Measurements from ENCODE around the gene SOAT2. TPM values are rescaled to one million over a fixed set of nuclear protein-coding genes. Genes with fewer than 3 reads are reported as not detected.

The SOAT2 gene
- total RNA-seq, 4 donors from 2014 or later: 13.3 to 55.0 (median 34.5) TPM; not detected in 1

DNA sequence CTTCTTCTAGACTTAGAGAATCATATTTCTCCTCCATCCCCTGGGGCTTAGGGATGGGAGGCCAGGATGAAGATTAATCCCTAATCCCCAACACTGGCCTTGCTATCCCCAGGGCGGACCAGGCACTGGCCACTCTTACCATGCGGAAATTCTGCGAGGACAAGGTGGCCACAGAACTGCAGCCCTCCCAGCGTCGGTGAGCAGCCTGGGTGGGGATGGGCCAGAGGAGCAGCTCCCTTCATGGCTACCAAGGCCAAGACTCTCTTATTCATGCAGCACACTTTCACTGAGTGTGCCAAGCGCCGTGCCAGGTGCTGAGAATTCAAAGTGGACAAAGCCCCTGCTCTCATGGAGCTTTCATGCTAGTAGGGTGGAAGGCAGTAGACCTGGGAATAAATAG, 46.4 kb upstream of the SOAT2 start:
- Histone ChIP-seq H3K27me3 (no peaks in the 10 kb centered on the region), H3K27ac (peak overlapping the region in 1 of 4 donors; percentile 23), H3K4me3 (no peak overlapping the region), H3K4me1 (peaks cover 0 to 43% (median 12%) of the 10 kb centered on the region in 4 donors), H3K9me3 (no peaks in the 10 kb centered on the region), H3K36me3 (peaks cover 0 to 26% (median 0%) of the 10 kb centered on the region in 3 donors)
- DNase-seq: peak in 2 of 3 donors; percentile 25 to 42
- no peak for TF ChIP-seq POLR2A (IDR thresholded peaks at IDR 0.05)
- TF ChIP-seq, protein P1, sequence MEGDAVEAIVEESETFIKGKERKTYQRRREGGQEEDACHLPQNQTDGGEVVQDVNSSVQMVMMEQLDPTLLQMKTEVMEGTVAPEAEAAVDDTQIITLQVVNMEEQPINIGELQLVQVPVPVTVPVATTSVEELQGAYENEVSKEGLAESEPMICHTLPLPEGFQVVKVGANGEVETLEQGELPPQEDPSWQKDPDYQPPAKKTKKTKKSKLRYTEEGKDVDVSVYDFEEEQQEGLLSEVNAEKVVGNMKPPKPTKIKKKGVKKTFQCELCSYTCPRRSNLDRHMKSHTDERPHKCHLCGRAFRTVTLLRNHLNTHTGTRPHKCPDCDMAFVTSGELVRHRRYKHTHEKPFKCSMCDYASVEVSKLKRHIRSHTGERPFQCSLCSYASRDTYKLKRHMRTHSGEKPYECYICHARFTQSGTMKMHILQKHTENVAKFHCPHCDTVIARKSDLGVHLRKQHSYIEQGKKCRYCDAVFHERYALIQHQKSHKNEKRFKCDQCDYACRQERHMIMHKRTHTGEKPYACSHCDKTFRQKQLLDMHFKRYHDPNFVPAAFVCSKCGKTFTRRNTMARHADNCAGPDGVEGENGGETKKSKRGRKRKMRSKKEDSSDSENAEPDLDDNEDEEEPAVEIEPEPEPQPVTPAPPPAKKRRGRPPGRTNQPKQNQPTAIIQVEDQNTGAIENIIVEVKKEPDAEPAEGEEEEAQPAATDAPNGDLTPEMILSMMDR (IDR thresholded peaks at IDR 0.05): no peak

DNA sequence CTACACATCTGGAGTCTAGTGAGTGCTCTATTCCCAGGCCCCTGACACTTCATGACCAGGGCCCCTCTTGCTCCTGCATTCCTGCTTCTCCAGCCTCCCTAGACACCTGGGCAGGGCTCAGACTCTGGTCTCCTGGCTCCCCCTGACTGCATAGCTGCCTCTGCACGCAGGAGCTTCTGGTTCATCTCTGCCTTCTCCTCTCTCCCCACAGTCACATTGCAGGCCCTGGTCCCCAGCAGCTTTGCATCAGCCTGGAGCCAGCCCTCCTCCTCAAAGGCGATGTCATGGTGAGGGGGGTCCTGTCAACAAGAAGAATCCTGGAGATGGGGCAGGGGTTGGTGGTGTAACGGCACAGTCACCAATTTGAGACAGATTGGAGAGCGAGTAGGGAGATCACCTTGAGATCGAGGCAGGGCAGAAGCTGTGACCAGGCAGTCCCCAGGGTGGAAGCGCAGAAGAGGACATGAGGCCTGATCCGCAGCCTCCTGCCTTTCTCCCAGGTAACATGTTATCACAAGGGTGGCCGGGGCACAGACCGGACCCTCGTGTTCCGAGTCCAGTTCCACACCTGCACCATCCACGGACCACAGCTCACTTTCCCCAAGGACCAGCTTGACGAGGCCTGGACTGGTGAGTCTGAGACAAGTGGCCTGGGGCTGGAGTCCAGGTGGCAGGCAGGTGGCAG, 45.3 kb upstream of the SOAT2 start:
- TF ChIP-seq, protein P1 (IDR thresholded peaks at IDR 0.05): no peak
- TF ChIP-seq POLR2A (IDR thresholded peaks at IDR 0.05): no peak
- H3K27me3 ChIP-seq: no peaks in the 10 kb centered on the region
- DNase-seq: peak in 2 of 3 donors; percentile 43 to 45
- no peaks in the 10 kb centered on the region for H3K9me3 ChIP-seq
- H3K27ac ChIP-seq: no peak overlapping the region
- peaks cover 0 to 37% (median 0%) of the 10 kb centered on the region in 3 donors for H3K36me3 ChIP-seq
- no peak overlapping the region for H3K4me3 ChIP-seq
- H3K4me1 ChIP-seq: peaks cover 0 to 39% (median 10%) of the 10 kb centered on the region in 4 donors

DNA sequence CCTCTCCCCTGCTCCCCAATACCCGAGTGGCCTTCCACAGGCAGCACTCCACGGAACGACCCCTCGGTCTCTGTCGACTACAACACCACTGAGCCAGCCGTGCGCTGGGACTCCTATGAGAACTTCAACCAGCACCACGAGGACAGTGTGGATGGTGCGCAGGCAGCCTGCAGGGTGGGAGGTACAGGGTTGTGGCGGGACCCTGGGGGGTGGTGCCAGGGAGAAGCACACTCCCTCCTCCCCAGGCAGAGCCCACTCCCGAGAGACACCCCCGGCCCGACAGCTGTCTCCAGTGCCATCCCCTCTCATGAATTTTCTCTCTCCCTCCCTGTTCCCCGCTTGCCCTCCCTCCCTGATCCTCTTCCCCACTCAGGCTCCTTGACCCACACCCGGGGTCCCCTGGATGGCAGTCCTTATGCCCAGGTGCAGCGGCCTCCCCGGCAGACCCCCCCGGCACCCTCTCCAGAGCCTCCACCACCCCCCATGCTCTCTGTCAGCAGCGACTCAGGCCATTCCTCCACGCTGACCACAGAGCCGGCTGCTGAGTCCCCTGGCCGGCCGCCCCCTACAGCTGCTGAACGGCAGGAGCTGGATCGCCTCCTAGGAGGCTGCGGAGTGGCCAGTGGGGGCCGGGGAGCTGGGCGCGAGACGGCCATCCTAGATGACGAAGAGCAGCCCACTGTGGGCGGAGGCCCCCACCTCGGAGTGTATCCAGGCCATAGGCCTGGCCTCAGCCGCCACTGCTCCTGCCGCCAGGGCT, 44.4 kb upstream of the SOAT2 start:
- H3K4me1 ChIP-seq: peaks cover 0 to 30% (median 3%) of the 10 kb centered on the region in 4 donors
- H3K27ac ChIP-seq: no peak overlapping the region

DNA sequence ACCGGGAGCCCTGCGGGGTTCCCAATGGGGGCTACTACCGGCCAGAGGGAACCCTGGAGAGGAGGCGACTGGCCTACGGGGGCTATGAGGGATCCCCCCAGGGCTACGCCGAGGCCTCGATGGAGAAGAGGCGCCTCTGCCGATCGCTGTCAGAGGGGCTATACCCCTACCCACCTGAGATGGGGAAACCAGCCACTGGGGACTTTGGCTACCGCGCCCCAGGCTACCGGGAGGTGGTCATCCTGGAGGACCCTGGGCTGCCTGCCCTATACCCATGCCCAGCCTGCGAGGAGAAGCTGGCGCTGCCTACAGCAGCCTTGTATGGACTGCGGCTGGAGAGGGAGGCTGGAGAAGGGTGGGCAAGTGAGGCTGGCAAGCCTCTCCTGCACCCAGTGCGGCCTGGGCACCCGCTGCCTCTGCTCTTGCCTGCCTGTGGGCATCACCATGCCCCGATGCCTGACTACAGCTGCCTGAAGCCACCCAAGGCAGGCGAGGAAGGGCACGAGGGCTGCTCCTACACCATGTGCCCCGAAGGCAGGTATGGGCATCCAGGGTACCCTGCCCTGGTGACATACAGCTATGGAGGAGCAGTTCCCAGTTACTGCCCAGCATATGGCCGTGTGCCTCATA, 43.7 kb upstream of the SOAT2 start:
- DNase-seq: peak in 2 of 3 donors; percentile 37 to 47
- Histone ChIP-seq H3K27me3 (no peaks in the 10 kb centered on the region), H3K9me3 (no peaks in the 10 kb centered on the region), H3K4me1 (peaks cover 0 to 27% (median 2%) of the 10 kb centered on the region in 4 donors), H3K4me3 (no peak overlapping the region), H3K27ac (peak overlapping the region in 1 of 4 donors; percentile 46), H3K36me3 (peaks cover 0 to 52% (median 0%) of the 10 kb centered on the region in 3 donors)
- TF ChIP-seq, protein P1 (IDR thresholded peaks at IDR 0.05): no peak
- no peak for TF ChIP-seq POLR2A (IDR thresholded peaks at IDR 0.05)

More for the DNA sequence above, 44.4 kb upstream of the SOAT2 start:
- Histone ChIP-seq H3K9me3 (no peaks in the 10 kb centered on the region), H3K27me3 (no peaks in the 10 kb centered on the region), H3K4me3 (no peak overlapping the region), H3K36me3 (peaks cover 0 to 46% (median 0%) of the 10 kb centered on the region in 3 donors)
- no peak for TF ChIP-seq POLR2A (IDR thresholded peaks at IDR 0.05)
- TF ChIP-seq, protein P1 (IDR thresholded peaks at IDR 0.05): no peak
- DNase-seq: peak in 2 of 3 donors; percentile 44 to 45

DNA sequence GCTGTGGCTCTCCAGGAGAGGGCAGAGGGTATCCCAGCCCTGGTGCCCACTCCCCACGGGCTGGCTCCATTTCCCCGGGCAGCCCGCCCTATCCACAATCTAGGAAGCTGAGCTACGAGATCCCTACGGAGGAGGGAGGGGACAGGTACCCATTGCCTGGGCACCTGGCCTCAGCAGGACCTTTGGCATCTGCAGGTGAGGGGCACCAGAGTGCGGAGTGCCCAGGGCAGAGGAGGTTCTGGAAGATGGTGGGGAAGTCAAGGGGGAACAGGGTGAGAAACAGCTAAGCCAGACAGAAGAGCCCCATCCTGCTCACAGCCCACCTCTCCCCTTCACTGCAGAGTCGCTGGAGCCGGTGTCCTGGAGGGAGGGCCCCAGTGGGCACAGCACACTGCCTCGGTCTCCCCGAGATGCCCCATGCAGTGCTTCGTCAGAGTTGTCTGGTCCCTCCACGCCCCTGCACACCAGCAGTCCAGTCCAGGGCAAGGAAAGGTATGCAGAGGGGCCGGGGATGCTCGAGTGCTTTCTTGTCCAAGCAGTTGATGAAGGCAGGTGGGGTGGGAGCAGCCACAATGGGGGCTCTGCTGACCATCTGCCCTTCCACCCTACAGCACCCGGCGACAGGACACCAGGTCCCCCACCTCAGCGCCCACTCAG, 43.1 kb upstream of the SOAT2 start:
- H3K27ac ChIP-seq: peak overlapping the region in 1 of 4 donors; percentile 46
- no peaks in the 10 kb centered on the region for H3K9me3 ChIP-seq
- H3K4me1 ChIP-seq: peaks cover 0 to 27% (median 2%) of the 10 kb centered on the region in 4 donors
- TF ChIP-seq, protein P1 (IDR thresholded peaks at IDR 0.05): no peak
- no peak for TF ChIP-seq POLR2A (IDR thresholded peaks at IDR 0.05)
- no peaks in the 10 kb centered on the region for H3K27me3 ChIP-seq
- peaks cover 0 to 59% (median 0%) of the 10 kb centered on the region in 3 donors for H3K36me3 ChIP-seq
- H3K4me3 ChIP-seq: no peak overlapping the region
- no peak for DNase-seq
